Vagina (tissue), 2 donors: ENCODE results near the gene LRRFIP1. TPM values are rescaled to one million over a fixed set of nuclear protein-coding genes. Genes with fewer than 3 reads are reported as not detected.

Experiments used
- DNase-seq, 2 donors: peaks; one replicate each; pipeline ENCODE4 v3.0.0-alpha.2; 2017; ENCODE audit errors: extremely low spot score in 2 of 2
- H3K27ac ChIP-seq: fragments of 200-600 bp; sonication (generic); one replicate; pipeline ENCODE4 v1.5.1; 2019
- H3K27me3 ChIP-seq: fragments of 200-600 bp; sonication (generic); one replicate; pipeline ENCODE4 v1.5.1; 2019
- H3K36me3 ChIP-seq, 2 donors: fragments of 200-600 bp; sonication (generic); one replicate each; pipeline ENCODE4 v1.5.1; 2017 to 2019
- H3K4me1 ChIP-seq: fragments of 200-600 bp; sonication (generic); one replicate; pipeline ENCODE4 v1.5.1; 2019
- H3K4me3 ChIP-seq, 2 donors: fragments of 200-600 bp; sonication (generic); 1 replicate in 1 of 2; 2 replicates in 1 of 2; pipeline ENCODE4 v1.5.1; 2016 to 2019
- H3K9me3 ChIP-seq: fragments of 200-600 bp; sonication (generic); one replicate; pipeline ENCODE4 v1.5.1; 2019
- POLR2A ChIP-seq, 2 donors: fragments of 450-650 bp; IDR thresholded peaks; one replicate each; pipeline ENCODE4 v1.6.1; 2017; ENCODE audit warnings: antibody characterized with exemption in 2 of 2, mild to moderate bottlenecking in 2 of 2, moderate library complexity in 2 of 2
- POLR2AphosphoS5 ChIP-seq, 2 donors: sonication (generic); formaldehyde crosslinking; IDR thresholded peaks; one replicate each; pipeline ENCODE4 v1.9.0; 2017; ENCODE audit warnings: antibody characterized with exemption in 2 of 2, mild to moderate bottlenecking in 2 of 2, low read depth in 1 of 2; ENCODE audit not compliant: insufficient read depth in 1 of 2
- intact Hi-C: fragments of 100-400 bp; cut with DNase I; formaldehyde crosslinking; loops from one replicate; pipeline ENCODE4 v1.15.1; 2023
- total RNA-seq: library from RNA; depleted of rRNA; stranded (reverse); fragments of >200 nt; gene quantifications from one replicate; pipeline ENCODE4 v1.2.3, GENCODE V29; 2016
- TF ChIP-seq, protein P1 (sequence below), 3 experiments: fragments of 450-650 bp in 2 of 3; fragments of 200-600 bp in 1 of 3; sonication (generic) in 1 of 3; IDR thresholded peaks; one replicate each; pipeline ENCODE4 v1.5.1; 2017 to 2019; ENCODE audit warnings: antibody characterized with exemption in 3 of 3, mild to moderate bottlenecking in 2 of 3, moderate library complexity in 2 of 3

Gene LRRFIP1
- total RNA-seq, 1 donor from 2014 or later = 132 TPM

DNA sequence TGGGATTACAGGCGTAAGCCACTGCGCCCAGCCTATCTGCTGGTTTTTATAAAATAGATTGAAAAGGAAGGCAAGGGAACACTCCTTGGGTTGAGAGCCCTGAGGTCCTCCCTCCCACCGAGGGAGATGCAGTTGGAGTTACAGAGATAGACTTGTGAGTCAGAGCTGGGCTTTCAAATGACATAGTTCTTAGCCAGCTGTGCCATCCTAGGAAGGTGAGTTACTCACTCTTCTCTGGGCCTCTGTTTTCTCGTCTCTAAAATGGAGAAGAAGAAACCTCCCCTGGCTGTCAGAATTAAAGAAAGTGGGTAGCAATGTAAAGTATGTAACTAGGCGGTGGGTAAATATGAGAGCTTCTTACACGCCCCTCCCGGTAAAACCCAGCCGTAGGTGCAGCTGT is 2.4 kb downstream of the LRRFIP1 start:
- no peak overlapping the region for H3K27ac ChIP-seq
- intact Hi-C loops = loop anchor here (5.0 kb wide), 1 partner anchor 33 kb away; no protein-coding TSS in a partner anchor
- H3K27me3 ChIP-seq = no peaks in the 10 kb centered on the region
- H3K36me3 ChIP-seq = no peaks in the 10 kb centered on the region
- DNase-seq = no peak
- no peaks in the 10 kb centered on the region for H3K9me3 ChIP-seq
- peaks cover 13% of the 10 kb centered on the region for H3K4me1 ChIP-seq
- no peak overlapping the region for H3K4me3 ChIP-seq
- TF ChIP-seq POLR2A (IDR thresholded peaks at IDR 0.05) (no peak), POLR2AphosphoS5 (IDR thresholded peaks at IDR 0.05; ENCODE audit: insufficient read depth in 1 of 2, low read depth in 1 of 2) (no peak)
- TF ChIP-seq, protein P1, sequence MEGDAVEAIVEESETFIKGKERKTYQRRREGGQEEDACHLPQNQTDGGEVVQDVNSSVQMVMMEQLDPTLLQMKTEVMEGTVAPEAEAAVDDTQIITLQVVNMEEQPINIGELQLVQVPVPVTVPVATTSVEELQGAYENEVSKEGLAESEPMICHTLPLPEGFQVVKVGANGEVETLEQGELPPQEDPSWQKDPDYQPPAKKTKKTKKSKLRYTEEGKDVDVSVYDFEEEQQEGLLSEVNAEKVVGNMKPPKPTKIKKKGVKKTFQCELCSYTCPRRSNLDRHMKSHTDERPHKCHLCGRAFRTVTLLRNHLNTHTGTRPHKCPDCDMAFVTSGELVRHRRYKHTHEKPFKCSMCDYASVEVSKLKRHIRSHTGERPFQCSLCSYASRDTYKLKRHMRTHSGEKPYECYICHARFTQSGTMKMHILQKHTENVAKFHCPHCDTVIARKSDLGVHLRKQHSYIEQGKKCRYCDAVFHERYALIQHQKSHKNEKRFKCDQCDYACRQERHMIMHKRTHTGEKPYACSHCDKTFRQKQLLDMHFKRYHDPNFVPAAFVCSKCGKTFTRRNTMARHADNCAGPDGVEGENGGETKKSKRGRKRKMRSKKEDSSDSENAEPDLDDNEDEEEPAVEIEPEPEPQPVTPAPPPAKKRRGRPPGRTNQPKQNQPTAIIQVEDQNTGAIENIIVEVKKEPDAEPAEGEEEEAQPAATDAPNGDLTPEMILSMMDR (IDR thresholded peaks at IDR 0.05) = no peak

DNA sequence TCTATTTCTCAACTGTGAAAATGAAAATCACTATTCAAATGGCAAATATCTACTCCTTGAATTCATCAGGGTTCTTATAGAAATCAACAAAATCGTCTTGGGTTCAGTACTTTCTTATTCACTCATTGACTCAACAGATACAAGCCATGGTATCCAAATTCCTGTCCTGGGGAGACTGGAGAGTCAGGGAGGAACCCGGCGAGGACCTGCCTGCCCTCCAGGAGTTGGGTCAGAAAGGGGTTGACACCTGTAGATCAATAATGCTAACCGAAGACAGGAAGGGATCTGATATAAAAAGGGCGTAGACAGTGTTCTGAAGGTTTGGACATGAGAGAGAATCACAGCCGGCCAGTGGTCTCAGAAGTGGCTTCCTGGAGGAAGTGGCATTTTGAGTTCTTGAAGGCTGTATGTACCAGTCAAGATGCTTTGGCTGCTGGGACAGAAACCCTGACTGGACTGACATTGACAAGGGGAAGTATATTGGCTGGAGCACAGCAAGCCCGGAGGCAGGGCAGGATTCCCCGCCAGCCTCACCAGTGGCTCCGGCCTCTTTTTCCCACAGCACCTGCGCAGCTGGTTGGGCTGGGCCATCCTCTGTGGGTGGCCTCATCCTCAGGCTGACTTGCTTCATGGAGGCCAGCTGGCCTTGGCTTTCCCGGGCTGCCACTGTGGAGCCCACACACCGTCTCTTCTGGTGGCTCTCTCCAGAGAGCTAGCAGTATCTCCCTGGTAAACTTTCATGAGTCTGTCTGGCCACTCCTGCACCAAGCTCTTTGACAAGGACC is 3.0 kb downstream of the LRRFIP1 start:
- Histone ChIP-seq H3K36me3 (no peaks in the 10 kb centered on the region), H3K27ac (no peak overlapping the region), H3K4me3 (no peak overlapping the region), H3K9me3 (no peaks in the 10 kb centered on the region), H3K4me1 (peaks cover 13% of the 10 kb centered on the region), H3K27me3 (no peaks in the 10 kb centered on the region)
- DNase-seq = no peak
- TF ChIP-seq, protein P1 (IDR thresholded peaks at IDR 0.05) = no peak
- no peak for TF ChIP-seq POLR2A (IDR thresholded peaks at IDR 0.05)
- TF ChIP-seq POLR2AphosphoS5 (IDR thresholded peaks at IDR 0.05; ENCODE audit: insufficient read depth in 1 of 2, low read depth in 1 of 2) = no peak
- intact Hi-C loops = no loop called here

DNA sequence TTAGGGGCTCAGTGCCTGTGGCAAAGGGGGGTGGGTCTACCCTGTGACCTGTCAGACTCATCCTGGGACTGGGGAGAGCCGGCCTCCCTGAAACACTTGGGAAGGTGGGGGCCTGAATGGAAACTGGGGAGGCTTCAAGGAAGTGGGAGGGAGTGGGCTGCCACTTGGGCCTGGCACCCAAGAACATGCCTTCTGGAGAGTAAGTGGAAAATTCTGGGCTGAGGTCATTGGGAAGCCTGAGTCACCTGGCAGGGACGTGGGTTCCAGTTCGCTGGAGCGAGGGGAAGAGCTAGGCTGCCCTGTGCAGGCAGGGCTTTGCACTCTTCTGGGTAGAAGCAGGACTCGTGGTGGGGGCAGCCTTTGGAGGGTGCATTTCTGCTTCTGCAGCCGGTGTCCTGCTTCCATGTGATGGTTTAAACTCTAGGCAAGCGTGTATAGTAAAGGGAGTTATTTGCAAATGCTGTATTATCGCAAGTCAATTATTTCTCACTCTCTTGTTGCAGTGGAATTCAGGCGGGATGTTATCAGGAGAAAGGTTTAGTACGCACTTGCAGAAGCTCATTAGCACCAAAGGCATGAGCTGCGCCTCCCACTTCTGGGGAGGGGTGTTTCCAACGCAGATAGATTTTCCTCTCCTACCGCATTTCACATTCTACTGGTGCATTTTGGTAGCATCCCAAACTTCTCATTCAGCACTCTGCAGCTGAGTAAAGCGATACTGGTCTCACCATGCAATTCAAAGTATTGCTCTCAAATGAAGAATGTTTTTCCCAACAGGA is 3.8 kb downstream of the LRRFIP1 start:
- Histone ChIP-seq H3K4me1 (peaks cover 13% of the 10 kb centered on the region), H3K27me3 (no peaks in the 10 kb centered on the region), H3K9me3 (no peaks in the 10 kb centered on the region), H3K27ac (no peak overlapping the region), H3K4me3 (no peak overlapping the region), H3K36me3 (no peaks in the 10 kb centered on the region)
- intact Hi-C loops = no loop called here
- no peak for DNase-seq
- TF ChIP-seq, protein P1 (IDR thresholded peaks at IDR 0.05) = no peak

DNA sequence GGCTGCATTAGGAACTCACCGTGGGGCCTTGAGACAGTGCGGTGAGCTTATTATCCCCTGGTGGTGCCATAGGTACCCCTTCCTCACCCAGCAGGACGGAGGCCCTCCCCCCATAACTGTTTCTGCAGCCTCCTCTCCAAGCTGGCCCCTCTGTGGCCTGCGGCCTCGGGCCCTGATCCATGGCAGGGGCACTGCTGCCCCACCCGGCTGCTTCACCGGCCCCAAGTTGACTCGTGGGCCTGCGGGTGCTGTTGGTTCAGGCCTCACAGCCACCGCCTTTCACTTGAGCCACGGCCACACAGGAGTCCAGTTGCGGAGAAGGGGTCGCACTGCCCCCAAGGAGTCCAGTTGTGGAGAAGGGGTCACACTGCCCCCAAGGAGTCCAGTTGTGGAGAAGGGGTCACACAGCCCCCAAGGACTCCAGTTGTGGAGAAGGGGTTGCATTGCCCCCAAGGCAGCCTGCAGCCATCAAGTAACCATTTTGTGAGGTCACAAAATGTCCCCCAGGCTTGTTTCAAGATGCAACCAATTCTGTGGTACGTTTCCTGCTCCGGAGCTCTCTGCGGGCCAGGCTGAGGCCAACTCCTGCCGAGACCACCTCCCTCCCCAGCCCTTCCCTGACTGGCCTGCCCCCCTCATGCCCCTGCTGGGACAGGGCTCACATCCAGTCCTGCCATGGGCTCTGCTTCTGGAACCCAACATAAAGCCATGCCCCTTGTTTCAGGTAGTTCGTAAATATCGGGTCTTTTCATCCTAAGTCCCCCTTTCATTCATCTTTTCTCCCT is 4.6 kb downstream of the LRRFIP1 start:
- intact Hi-C loops = no loop called here
- Histone ChIP-seq H3K27ac (no peak overlapping the region), H3K4me3 (no peak overlapping the region), H3K9me3 (no peaks in the 10 kb centered on the region), H3K27me3 (no peaks in the 10 kb centered on the region), H3K4me1 (peaks cover 13% of the 10 kb centered on the region), H3K36me3 (no peaks in the 10 kb centered on the region)
- TF ChIP-seq POLR2A (IDR thresholded peaks at IDR 0.05) = no peak
- TF ChIP-seq, protein P1 (IDR thresholded peaks at IDR 0.05) = no peak
- no peak for TF ChIP-seq POLR2AphosphoS5 (IDR thresholded peaks at IDR 0.05; ENCODE audit: insufficient read depth in 1 of 2, low read depth in 1 of 2)
- no peak for DNase-seq
